Stimulated activated naive CD4-positive, alpha-beta T cell (primary cell): ENCODE data around the gene DNASE1L1.
"Not testable (repeated sequence)": the region's sequence is repeated elsewhere in the genome, so short reads cannot be mapped to it uniquely, and the experiment has no call there.

Source experiments
- DNase-seq, 6 experiments: peaks; one replicate each; lab custom pipeline; 2025; lab: John Stamatoyannopoulos, UW

The DNASE1L1 gene

GRCh38 chrX:154403858-154404257 lies 5.2 kb downstream of the DNASE1L1 start:
- no peak for DNase-seq

DNA sequence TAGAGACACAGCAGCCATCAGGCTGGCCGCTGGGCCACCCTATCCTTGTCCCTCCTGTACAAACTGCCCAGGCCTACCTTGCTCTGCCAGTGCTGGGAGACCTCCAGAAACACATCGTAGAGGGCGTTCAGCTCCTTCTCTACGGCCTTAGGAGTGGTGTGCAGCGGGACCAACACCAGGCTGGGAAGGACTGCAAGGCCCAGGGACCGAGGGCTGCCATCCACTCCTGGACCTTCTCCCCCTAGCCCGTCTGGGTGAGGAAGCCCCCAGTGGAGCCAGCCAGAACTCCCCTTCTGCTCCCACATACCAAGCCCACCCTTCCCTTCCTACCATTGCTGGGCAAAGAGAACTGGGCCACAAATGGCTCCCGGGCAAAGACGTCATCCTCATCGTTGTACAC lies 5.9 kb downstream of the DNASE1L1 start:
- no peak for DNase-seq

GRCh38 chrX:154402622-154403127 lies 6.4 kb downstream of the DNASE1L1 start:
- no peak for DNase-seq

- DNase-seq = no peak
These were observed 7.0 kb downstream of the DNASE1L1 start for GRCh38 chrX:154401918-154402621.

GRCh38 chrX:154401045-154401799 lies 7.8 kb downstream of the DNASE1L1 start:
- peak in 1 of 6 experiments; percentile 13 for DNase-seq

DNA sequence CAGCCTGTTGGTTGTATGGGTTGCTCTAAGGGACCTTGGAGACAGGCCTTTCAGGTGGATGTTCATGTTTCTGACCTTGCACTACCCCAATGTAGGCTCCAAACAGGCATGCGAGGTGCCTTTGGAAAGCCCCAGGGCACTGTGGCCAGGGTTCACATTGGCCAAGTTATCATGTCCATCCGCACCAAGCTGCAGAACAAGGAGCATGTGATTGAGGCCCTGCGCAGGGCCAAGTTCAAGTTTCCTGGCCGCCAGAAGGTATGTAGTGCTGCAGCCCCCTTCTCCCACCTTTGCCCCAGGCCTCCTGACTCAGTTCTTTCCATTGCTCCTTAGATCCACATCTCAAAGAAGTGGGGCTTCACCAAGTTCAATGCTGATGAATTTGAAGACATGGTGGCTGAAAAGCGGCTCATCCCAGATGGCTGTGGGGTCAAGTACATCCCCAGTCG lies 8.7 kb downstream of the DNASE1L1 start:
- not testable (repeated sequence) for DNase-seq

DNA sequence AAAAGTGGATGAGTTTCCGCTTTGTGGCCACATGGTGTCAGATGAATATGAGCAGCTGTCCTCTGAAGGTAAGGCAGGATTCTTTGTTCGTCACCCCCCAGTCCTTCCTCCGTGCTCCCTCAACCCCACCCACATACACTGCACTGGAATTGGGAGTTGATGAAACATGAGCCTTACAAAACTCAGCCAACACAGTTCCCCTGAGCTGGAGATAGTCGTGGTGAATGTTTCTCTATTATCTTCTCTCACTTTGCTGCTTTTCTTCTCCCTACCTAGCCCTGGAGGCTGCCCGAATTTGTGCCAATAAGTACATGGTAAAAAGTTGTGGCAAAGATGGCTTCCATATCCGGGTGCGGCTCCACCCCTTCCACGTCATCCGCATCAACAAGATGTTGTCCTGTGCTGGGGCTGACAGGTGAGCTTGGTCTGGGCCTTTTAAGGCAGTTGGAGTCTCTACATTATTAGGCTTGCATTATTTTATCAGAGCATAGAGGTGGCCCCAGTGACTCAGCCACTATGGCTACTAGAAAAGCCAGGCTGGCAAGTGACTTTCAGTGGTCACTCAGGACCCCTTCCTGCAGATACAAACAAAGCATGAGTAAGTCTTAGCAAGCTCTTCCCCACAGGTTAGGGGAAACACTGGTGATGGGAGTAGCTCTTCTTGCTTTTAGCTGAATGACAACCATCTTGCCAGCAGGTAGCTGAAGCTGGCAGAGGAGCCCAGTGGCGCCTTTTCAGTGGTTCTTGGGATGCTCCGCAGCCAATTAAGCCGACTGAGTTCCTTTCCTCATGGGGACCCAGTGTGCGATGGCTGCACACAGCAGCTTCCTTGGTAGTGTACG lies 9.3 kb downstream of the DNASE1L1 start:
- peak in 3 of 6 experiments; percentile 16 to 21 (median 20) for DNase-seq

- DNase-seq = peak; percentile 58 to 87 (median 74)
These were observed 10.2 kb downstream of the DNASE1L1 start for GRCh38 chrX:154398668-154399526.

GRCh38 chrX:154397888-154398667 lies 11.0 kb downstream of the DNASE1L1 start, which contains the start of gene RPL10:
TSS of gene RPL10 (plus strand) at chrX:154398377. CDS start at chrX:154398520, 143 bp downstream.
- peak; percentile 75 to 87 (median 83) for DNase-seq

- DNase-seq = peak in 1 of 6 experiments; percentile 47
These were observed 11.8 kb downstream of the DNASE1L1 start for GRCh38 chrX:154396973-154397887.

DNA sequence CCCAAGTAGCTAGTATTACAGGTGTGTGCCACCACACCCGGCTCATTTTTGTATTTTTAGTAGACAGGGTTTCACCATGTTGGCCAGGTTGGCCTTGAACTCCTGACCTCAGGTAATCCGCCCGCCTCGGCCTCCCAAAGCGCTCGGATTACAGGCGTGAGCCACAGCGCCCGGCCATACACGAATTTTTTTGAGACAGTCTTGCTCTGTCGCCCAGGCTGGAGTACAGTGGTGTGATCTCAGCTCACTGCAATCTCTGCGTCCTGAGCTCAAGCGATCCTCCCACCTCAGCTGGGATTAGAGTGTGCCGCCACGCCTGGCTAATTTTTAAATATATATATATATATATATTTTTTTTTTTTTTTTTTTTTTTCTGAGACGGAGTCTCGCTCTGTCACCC lies 12.7 kb downstream of the DNASE1L1 start:
- not testable (repeated sequence) for DNase-seq

DNA sequence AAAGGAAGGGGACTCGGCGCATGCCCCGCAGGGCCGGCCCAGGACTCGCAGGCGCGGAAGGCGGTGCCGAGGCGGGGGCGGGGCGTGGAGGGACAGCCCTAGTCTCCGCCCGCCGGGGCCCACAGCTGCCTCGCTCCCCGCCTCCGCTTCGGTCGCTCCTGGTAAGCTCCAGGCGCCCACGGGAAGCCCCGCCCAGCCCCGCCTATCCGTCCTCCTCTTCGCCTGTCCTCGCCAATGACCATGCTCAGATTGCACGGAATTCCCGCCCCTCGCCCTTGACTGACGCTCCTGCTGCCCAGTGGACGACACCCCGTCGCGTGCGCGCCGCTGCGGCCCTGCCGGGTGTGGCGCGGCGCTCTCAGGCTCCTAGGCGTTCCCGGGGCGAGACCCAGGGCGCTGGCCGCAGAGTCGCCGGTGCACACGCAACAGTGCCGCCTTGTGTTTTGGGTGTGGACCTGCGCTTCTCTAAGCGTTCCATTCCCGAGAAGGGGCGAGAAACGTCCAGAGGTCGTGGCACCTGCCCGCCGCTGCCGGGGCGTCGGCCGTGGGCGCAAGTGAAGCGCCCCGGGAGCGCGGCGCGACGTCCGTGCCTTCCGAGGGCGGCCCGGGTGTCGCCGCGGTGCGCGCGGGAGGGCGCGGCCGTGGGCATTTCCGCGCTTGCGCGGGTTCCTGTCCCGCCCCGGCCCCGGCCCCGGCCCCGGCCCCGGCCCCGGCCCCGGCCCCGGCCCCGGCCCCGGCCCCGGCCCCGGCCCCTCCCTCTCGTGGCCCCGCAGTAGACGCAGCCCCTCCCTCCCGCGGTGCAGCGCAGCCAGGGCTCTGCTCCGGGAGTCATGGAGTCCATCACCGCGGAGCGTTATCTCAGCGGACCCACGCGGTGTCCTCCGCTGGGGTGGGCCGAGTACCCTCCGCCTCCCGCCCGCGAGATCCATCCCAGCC lies 19.0 kb downstream of the DNASE1L1 start:
- DNase-seq = not testable (repeated sequence)

DNA sequence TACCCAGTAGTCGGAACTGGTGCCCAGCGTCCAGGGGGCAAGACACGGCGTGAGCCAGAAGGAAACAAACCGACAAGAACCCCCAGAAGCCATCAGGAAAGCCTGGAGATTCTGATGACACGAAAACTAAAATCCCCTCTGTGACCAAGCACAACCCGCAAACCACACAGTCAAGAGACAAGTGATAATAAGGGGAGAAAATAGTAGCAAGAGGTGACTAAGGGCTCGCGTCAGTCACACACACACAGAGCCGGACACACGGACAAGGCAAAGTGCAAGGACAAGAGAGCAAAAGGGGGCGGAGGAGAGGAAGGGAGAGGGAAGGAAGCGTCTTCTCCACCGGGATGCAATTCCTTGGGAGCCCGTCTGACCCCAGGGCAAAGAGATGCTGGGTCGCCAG lies 20.4 kb downstream of the DNASE1L1 start:
- not testable (repeated sequence) for DNase-seq

GRCh38 chrX:154388094-154388493 lies 21.0 kb downstream of the DNASE1L1 start:
- not testable (repeated sequence) for DNase-seq

DNA sequence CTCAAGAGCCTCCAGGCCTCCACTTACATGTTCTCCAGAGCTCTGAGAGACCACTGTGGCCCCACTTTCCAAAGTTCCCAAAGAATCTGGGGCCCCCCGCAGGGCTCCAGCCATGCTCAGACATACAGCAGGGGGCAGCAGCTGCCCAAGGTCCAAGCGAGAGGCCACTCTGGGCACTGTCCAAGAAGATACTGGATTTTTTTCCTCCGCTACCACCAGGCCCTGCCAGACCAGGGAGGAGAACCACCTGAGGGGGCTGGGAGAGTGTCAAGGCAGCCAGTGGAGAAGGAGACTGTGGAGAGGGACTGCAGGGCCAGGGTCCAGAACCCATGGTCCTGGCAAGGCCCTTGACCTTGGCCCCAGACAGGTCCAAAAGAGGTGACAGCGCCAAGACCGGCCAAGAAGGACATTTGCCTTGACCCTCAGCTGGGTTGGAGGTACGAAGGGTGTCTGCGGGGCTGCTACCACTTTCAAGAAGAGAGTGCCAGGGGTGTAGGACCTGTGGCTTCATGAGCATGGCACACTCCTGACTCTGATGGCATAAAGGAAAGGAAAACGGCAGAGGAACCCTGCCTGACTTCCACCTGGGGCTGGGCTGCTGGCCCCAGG lies 24.7 kb downstream of the DNASE1L1 start:
- no peak for DNase-seq

DNA sequence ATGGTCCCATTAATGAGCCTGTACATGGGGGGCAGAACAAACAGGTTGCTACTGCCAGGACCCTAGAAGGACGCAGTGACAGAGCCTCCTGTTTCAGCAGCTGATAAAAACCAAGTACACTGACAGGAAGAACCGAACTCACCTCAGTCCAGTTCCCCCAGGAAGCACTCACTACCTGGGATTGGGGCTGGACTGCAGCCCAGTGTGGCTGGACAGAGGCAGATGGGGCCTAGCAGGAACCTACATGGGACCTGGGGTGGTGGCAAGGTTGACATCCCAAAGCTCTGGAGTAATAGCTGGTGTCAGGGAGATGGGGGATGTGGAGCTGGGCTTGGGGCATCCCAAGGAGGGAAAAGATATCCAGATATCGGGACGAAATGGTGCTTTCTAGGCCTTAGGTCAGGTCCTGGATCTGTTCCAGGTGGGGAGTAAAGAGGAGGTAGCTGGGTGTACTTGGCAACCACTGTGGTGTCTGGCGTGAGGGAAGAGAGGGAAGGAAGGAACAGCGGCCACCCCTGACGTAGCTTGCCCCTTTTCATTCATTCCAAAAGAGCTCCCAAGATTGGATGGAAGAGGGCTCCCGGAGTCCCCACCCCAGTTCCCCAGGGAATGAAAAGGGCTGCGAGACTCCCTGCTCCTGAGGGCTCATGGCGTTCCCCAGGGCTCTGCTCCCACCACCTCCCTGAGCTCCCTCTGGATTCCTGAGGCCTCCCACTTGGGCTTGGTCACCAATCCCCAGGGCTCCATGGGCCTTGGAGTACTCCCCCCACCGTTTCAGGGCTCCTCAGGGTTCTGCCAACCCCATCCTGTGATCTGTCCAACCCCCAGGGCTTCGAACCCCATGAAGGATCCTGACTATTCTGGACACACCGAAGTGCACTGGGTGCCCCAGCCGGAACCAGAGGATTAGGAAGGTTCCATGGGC lies 25.4 kb downstream of the DNASE1L1 start:
- no peak for DNase-seq
